GM12878 (cell line): ENCODE results near the gene RHBDD3. TPM values are rescaled to one million over a fixed set of nuclear protein-coding genes. Genes with fewer than 3 reads are reported as not detected.

Experiments used
- ATAC-seq: fragments of 200-7000 bp; cut with Tn5 transposase; 3 replicates; pipeline ENCODE4 v1.9.1; 2020; ENCODE audit warnings: mild to moderate bottlenecking, moderate library complexity
- BruUV-seq: library from RNA; stranded (reverse); fragments of 400-500 nt; replicated peaks from 2 replicates; lab custom pipeline; 2021; lab: Mats Ljungman, UMichigan
- CTCF ChIA-PET: fragments of 300-600 bp; sonication (Branson Sonifier 250); formaldehyde crosslinking; extraction: SDS; loops from one replicate; lab custom pipeline; 2021; ENCODE audit warnings: inconsistent platforms; lab: Yijun Ruan, JAX
- POLR2A ChIA-PET: fragments of 350-600 bp; formaldehyde crosslinking; extraction: SDS; loops from one replicate; lab custom pipeline; 2021; ENCODE audit warnings: inconsistent platforms; lab: Charles Lee
- RAD21 ChIA-PET: fragments of 300-600 bp; sonication (Branson Sonifier 250); formaldehyde crosslinking; loops from one replicate; lab custom pipeline; 2023; ENCODE audit warnings: antibody characterized with exemption; ENCODE audit not compliant: unreplicated experiment; lab: Charles Lee
- SMC1A ChIA-PET: fragments of 300-600 bp; sonication (Branson Sonifier 250); formaldehyde crosslinking; loops from one replicate; lab custom pipeline; 2023; ENCODE audit not compliant: unreplicated experiment, uncharacterized antibody; lab: Charles Lee
- DNase-seq: peaks from one replicate; pipeline ENCODE4 v3.0.0-alpha.2; 2011; ENCODE audit warnings: low read depth, low spot score
- FAIRE-seq: peaks from 3 replicates; lab custom pipeline; 2011; peaks lifted over from hg19 to GRCh38; lab: Jason Lieb, UNC
- H2AFZ ChIP-seq: 2 replicates; pipeline ENCODE4 v1.6.0; 2011; ENCODE audit warnings: low read depth, low read length, control low read depth; ENCODE audit not compliant: control insufficient read depth
- H3K27ac ChIP-seq: 2 replicates; pipeline ENCODE4 v1.5.1; 2011; ENCODE audit warnings: control low read depth; ENCODE audit not compliant: control insufficient read depth, insufficient read depth
- H3K27me3 ChIP-seq, 2 experiments: replicated peaks in 1 of 2; 2 replicates each; pipeline versions ENCODE4 v1.6.0 to v1.6.1; 2011; ENCODE audit warnings: low read length in 1 of 2; ENCODE audit not compliant: control insufficient read depth in 2 of 2, insufficient read depth in 2 of 2
- H3K36me3 ChIP-seq, 2 experiments: 2 replicates each; pipeline ENCODE4 v1.5.1; 2011; ENCODE audit warnings: low read length in 1 of 2; ENCODE audit not compliant: control insufficient read depth in 2 of 2, insufficient read depth in 2 of 2
- H3K4me1 ChIP-seq: 2 replicates; pipeline ENCODE4 v1.6.1; 2011; ENCODE audit warnings: mild to moderate bottlenecking, low read length, moderate library complexity, mixed read lengths; ENCODE audit not compliant: control insufficient read depth, insufficient read depth
- H3K4me2 ChIP-seq: 2 replicates; pipeline ENCODE4 v1.6.0; 2011; ENCODE audit warnings: control low read depth; ENCODE audit not compliant: control insufficient read depth, insufficient read depth
- H3K4me3 ChIP-seq: fragments of 200-600 bp; sonication (generic); 2 replicates; pipeline ENCODE4 v1.5.1; 2016
- H3K79me2 ChIP-seq: 2 replicates; pipeline ENCODE4 v1.6.0; 2011; ENCODE audit warnings: low read length; ENCODE audit not compliant: control insufficient read depth, insufficient read depth
- H3K9ac ChIP-seq: 2 replicates; pipeline ENCODE4 v1.8.0; 2011; ENCODE audit warnings: low read length, control low read depth, mixed read lengths; ENCODE audit not compliant: control insufficient read depth, insufficient read depth
- H3K9me3 ChIP-seq: replicated peaks from 3 replicates; pipeline ENCODE4 v1.5.1; 2011; ENCODE audit warnings: mild to moderate bottlenecking, low read length; ENCODE audit not compliant: control insufficient read depth, insufficient read depth
- H4K20me1 ChIP-seq: 2 replicates; pipeline ENCODE4 v1.6.0; 2011; ENCODE audit not compliant: control insufficient read depth, insufficient read depth
- ATF3 ChIP-seq: IDR thresholded peaks from 2 replicates; pipeline ENCODE4 v1.6.1; 2011; ENCODE audit warnings: low read depth, mild to moderate bottlenecking, low read length, moderate library complexity, borderline replicate concordance; ENCODE audit errors: extremely low read depth
- CBX5 ChIP-seq: sonication (generic); IDR thresholded peaks from 2 replicates; pipeline ENCODE4 v1.6.1; 2016; ENCODE audit warnings: low read depth, moderate library complexity, mild to moderate bottlenecking, inconsistent platforms
- E2F4 ChIP-seq: IDR thresholded peaks from 2 replicates; pipeline ENCODE4 v1.6.1; 2012; ENCODE audit warnings: low read depth, low read length, improper control_type of control experiment
- NBN ChIP-seq: fragments of 450-650 bp; IDR thresholded peaks from 2 replicates; pipeline ENCODE4 v1.6.1; 2016
- POLR2A ChIP-seq: IDR thresholded peaks from 2 replicates; pipeline ENCODE4 v1.6.1; 2011; ENCODE audit warnings: low read depth, mild to moderate bottlenecking, low read length
- RCOR1 ChIP-seq: conservative IDR thresholded peaks from 2 replicates; pipeline ENCODE4 v1.6.1; 2012; ENCODE audit warnings: low read depth, low read length, improper control_type of control experiment
- RELA ChIP-seq: fragments of 450-650 bp; IDR thresholded peaks from 2 replicates; pipeline ENCODE4 v1.8.0; 2014; ENCODE audit warnings: borderline replicate concordance; ENCODE audit not compliant: partially characterized antibody
- SUPT20H ChIP-seq: IDR thresholded peaks from 2 replicates; pipeline ENCODE4 v1.6.1; 2011; ENCODE audit warnings: low read depth, mild to moderate bottlenecking, low read length, moderate library complexity, borderline replicate concordance; ENCODE audit not compliant: control insufficient read depth
- ZNF687 ChIP-seq: fragments of 450-650 bp; IDR thresholded peaks from 2 replicates; pipeline ENCODE4 v1.6.1; 2017; ENCODE audit warnings: mild to moderate bottlenecking, moderate library complexity
- WGBS: methylation state at CpG from one replicate; pipeline ENCODE4 v1.1.6; 2016; ENCODE audit warnings: low lambda C conversion rate; ENCODE audit not compliant: insufficient replicate concordance, insufficient coverage; ENCODE audit errors: missing lambda C conversion rate; 5-methylcytosine and 5-hydroxymethylcytosine counted together
- in situ Hi-C: fragments of 300-500 bp; cut with MboI; formaldehyde crosslinking; loops from 9 replicates; pipeline ENCODE4 v1.14.3; 2018; ENCODE audit warnings: mixed read lengths
- intact Hi-C: fragments of 100-400 bp; cut with micrococcal nuclease; formaldehyde crosslinking; loops from one replicate; pipeline ENCODE4 v1.14.2; 2022; ENCODE audit not compliant: unreplicated experiment
- polyA plus RNA-seq, 11 experiments: library from polyadenylated mRNA; depleted of rRNA in 4 of 11; unstranded in 6 of 11; stranded (reverse) in 5 of 11; fragments of >200 nt; fragmentation: Nextera tagmentation in 4 of 11; fragmentation: Illumina TruSeq in 1 of 11; extraction: Ambion mirVana in 4 of 11; extraction: Trizol in 1 of 11; gene quantifications; 1 replicate in 1 of 11; 2 replicates in 10 of 11; pipeline versions ENCODE4 v1.2.1 to v1.2.3, GENCODE V29; 2011 to 2016; ENCODE audit warnings: inconsistent platforms in 2 of 11, missing spikeins in 2 of 11, low read depth in 1 of 11
- total RNA-seq, 4 experiments: library from RNA; depleted of rRNA in 3 of 4; stranded (reverse); fragments of >200 nt in 3 of 4; fragmentation: Illumina TruSeq in 1 of 4; extraction: Trizol in 1 of 4; gene quantifications; 2 replicates each; pipeline versions ENCODE4 v1.2.1 to v1.2.3, GENCODE V29; 2013 to 2021

Gene RHBDD3
- total and polyA plus RNA-seq, 10 of the 15 experiments (the other 5 are each of a cell fraction or from before 2014, with no cell fraction given): 0.27 to 41.2 (median 20.1) TPM

- Histone ChIP-seq H2AFZ (no peak overlapping the region), H3K27me3 (peaks cover 2 to 7% of the 10 kb centered on the region in 2 experiments; a peak in 2 of 4 replicates), H3K27ac (no peak overlapping the region), H3K4me1 (no peaks in the 10 kb centered on the region; the same call in 1 of the 2 replicates), H3K36me3 (peaks cover 17 to 23% of the 10 kb centered on the region in 2 experiments), H3K4me2 (no peak overlapping the region), H3K4me3 (no peak overlapping the region), H4K20me1 (no peaks in the 10 kb centered on the region), H3K9ac (no peak overlapping the region), H3K79me2 (no peaks in the 10 kb centered on the region), H3K9me3 (no peaks in the 10 kb centered on the region; the same call in 2 of the 3 replicates)
- CTCF ChIA-PET: no interaction called here
- in situ Hi-C loops (no loop called here), intact Hi-C loops (no loop called here)
- DNase-seq (no peak), ATAC-seq (no peak), FAIRE-seq (no peak)
- POLR2A ChIA-PET: no interaction called here
- RAD21 ChIA-PET: no interaction called here
- TF ChIP-seq ZNF687: no peak
- BruUV-seq: no TSS peak
- SMC1A ChIA-PET: no interaction called here
- 97% methylated on average over 2 of the region's 2 CpGs for WGBS
Measured at GRCh38 chr22:29302402-29302680, 34.6 kb upstream of the RHBDD3 start.

GRCh38 chr22:29301716-29302401, 34.1 kb upstream of the RHBDD3 start:
- no TSS peak for BruUV-seq
- Histone ChIP-seq H4K20me1 (no peaks in the 10 kb centered on the region), H3K9ac (no peak overlapping the region), H3K4me3 (no peak overlapping the region), H3K27me3 (peaks cover 2 to 7% of the 10 kb centered on the region in 2 experiments; a peak in 2 of 4 replicates), H3K36me3 (peaks cover 21 to 27% of the 10 kb centered on the region in 2 experiments), H3K79me2 (no peaks in the 10 kb centered on the region), H3K4me2 (no peak overlapping the region), H3K27ac (no peak overlapping the region), H2AFZ (no peak overlapping the region), H3K9me3 (no peaks in the 10 kb centered on the region; the same call in 2 of the 3 replicates), H3K4me1 (no peaks in the 10 kb centered on the region; the same call in 1 of the 2 replicates)
- RAD21 ChIA-PET: no interaction called here
- in situ Hi-C loops (no loop called here), intact Hi-C loops (no loop called here)
- POLR2A ChIA-PET: no interaction called here
- CTCF ChIA-PET: no interaction called here
- peak; percentile 7; the same call in 2 of the 3 replicates for ATAC-seq
- 72% methylated on average over 17 of the region's 17 CpGs for WGBS
- no peak for DNase-seq
- SMC1A ChIA-PET: no interaction called here
- FAIRE-seq: no peak
- no peak for TF ChIP-seq CBX5
- no peak for TF ChIP-seq RCOR1
- no peak for TF ChIP-seq ATF3
- TF ChIP-seq RELA: no peak
- TF ChIP-seq E2F4: no peak
- TF ChIP-seq SUPT20H: no peak
- TF ChIP-seq POLR2A: peak; percentile 45
- TF ChIP-seq NBN: no peak
